Gastrocnemius medialis (tissue), 4 donors: ENCODE results near the gene N4BP2. TPM values are rescaled to one million over a fixed set of nuclear protein-coding genes. Genes with fewer than 3 reads are reported as not detected.

Source experiments
- ATAC-seq, 2 donors: fragments of 150-250 bp; one replicate each; pipeline ENCODE4 v1.9.1; 2016
- DNase-seq, 2 donors: peaks; one replicate each; pipeline ENCODE4 v3.0.0-alpha.2; 2019
- H3K27ac ChIP-seq, 4 donors: fragments of 200-600 bp; sonication (generic); 1 replicate in 1 of 4; 2 replicates in 3 of 4; pipeline ENCODE4 v1.5.1; 2016 to 2018; ENCODE audit warnings: mild to moderate bottlenecking in 2 of 4, moderate library complexity in 1 of 4
- H3K27me3 ChIP-seq, 3 donors: fragments of 200-600 bp; sonication (generic) in 2 of 3; 1 replicate in 1 of 3; 2 replicates in 2 of 3; pipeline versions ENCODE4 v1.5.1 to v1.6.0; 2016 to 2019; ENCODE audit warnings: mild to moderate bottlenecking in 1 of 3, moderate library complexity in 1 of 3
- H3K36me3 ChIP-seq, 2 donors: fragments of 200-600 bp; sonication (generic) in 1 of 2; one replicate each; pipeline ENCODE4 v1.5.1; 2017 to 2018
- H3K4me1 ChIP-seq, 2 donors: fragments of 200-600 bp; sonication (generic) in 1 of 2; one replicate each; pipeline ENCODE4 v1.5.1; 2016 to 2017; ENCODE audit warnings: mild to moderate bottlenecking in 2 of 2
- H3K4me3 ChIP-seq, 4 donors: fragments of 200-600 bp; sonication (generic) in 3 of 4; 1 replicate in 1 of 4; 2 replicates in 3 of 4; pipeline ENCODE4 v1.5.1; 2016 to 2019; ENCODE audit warnings: mild to moderate bottlenecking in 2 of 4
- H3K9me3 ChIP-seq, 3 donors: fragments of 200-600 bp; sonication (generic) in 2 of 3; 1 replicate in 1 of 3; 2 replicates in 2 of 3; pipeline ENCODE4 v1.5.1; 2016 to 2019
- CTCF ChIP-seq, 5 experiments: fragments of 450-650 bp in 3 of 5; fragments of 200-600 bp in 2 of 5; sonication (generic) in 2 of 5; IDR thresholded peaks in 4 of 5; conservative IDR thresholded peaks in 1 of 5; 1 replicate in 4 of 5; 2 replicates in 1 of 5; pipeline ENCODE4 v1.5.1; 2016 to 2019; ENCODE audit warnings: antibody characterized with exemption in 5 of 5, mild to moderate bottlenecking in 3 of 5, moderate library complexity in 3 of 5
- POLR2A ChIP-seq, 2 donors: fragments of 450-650 bp; IDR thresholded peaks; one replicate each; pipeline ENCODE4 v1.6.1; 2017; ENCODE audit warnings: antibody characterized with exemption in 2 of 2, mild to moderate bottlenecking in 2 of 2, moderate library complexity in 2 of 2
- in situ Hi-C, 4 donors: fragments of 200-750 bp; cut with MboI; loops; one replicate each; pipeline versions ENCODE4 v1.15.0 to v1.8.0; 2017; ENCODE audit warnings: low sequenced_read_pairs in 4 of 4
- intact Hi-C: fragments of 100-400 bp; cut with DNase I; formaldehyde crosslinking; loops from one replicate; pipeline ENCODE4 v1.15.1; 2023; ENCODE audit warnings: low total_unique reads
- total RNA-seq, 4 donors: library from RNA; depleted of rRNA; stranded (reverse); fragments of >200 nt; gene quantifications; one replicate each; pipeline versions ENCODE4 v1.1.0 to v1.2.3, GENCODE V29; 2016

N4BP2 gene
- total RNA-seq, 4 donors from 2014 or later = 1.3 to 7.0 (median 3.3) TPM

DNA sequence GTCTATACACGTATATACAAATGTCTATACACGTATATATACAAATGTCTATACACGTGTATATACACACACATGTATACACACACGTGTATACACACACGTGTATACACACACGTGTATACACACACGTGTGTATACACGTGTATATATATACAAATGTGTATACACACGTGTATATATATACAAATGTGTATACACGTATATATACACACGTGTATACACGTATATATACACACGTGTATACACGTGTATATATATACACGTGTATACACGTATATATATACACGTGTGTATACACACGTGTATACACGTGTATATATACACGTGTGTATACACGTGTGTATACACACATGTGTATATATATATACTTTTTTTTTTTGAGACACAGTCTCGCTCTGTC, 23.9 kb upstream of the N4BP2 start:
- in situ Hi-C loops (no loop called here), intact Hi-C loops (no loop called here)
- H3K27ac ChIP-seq = no peak overlapping the region
- H3K4me3 ChIP-seq = no peak overlapping the region
- H3K4me1 ChIP-seq = no peaks in the 10 kb centered on the region
- DNase-seq = no peak
- no peaks in the 10 kb centered on the region for H3K36me3 ChIP-seq
- H3K9me3 ChIP-seq = no peaks in the 10 kb centered on the region
- no peak for TF ChIP-seq POLR2A (IDR thresholded peaks at IDR 0.05)
- no peak for TF ChIP-seq CTCF (IDR thresholded peaks at IDR 0.05 in 4 of 5, conservative IDR thresholded peaks at IDR 0.05 in 1 of 5)
- H3K27me3 ChIP-seq = no peaks in the 10 kb centered on the region
- ATAC-seq = no peak

- DNase-seq = no peak
- no peak overlapping the region for H3K27ac ChIP-seq
- ATAC-seq = no peak
- no peaks in the 10 kb centered on the region for H3K27me3 ChIP-seq
- intact Hi-C loops (no loop called here), in situ Hi-C loops (no loop called here)
- no peak for TF ChIP-seq CTCF (IDR thresholded peaks at IDR 0.05 in 4 of 5, conservative IDR thresholded peaks at IDR 0.05 in 1 of 5)
- no peak for TF ChIP-seq POLR2A (IDR thresholded peaks at IDR 0.05)
- no peaks in the 10 kb centered on the region for H3K9me3 ChIP-seq
- H3K4me1 ChIP-seq = no peaks in the 10 kb centered on the region
- H3K36me3 ChIP-seq = no peaks in the 10 kb centered on the region
- no peak overlapping the region for H3K4me3 ChIP-seq
Measured at GRCh38 chr4:40033613-40034012, 23.0 kb upstream of the N4BP2 start.

DNA sequence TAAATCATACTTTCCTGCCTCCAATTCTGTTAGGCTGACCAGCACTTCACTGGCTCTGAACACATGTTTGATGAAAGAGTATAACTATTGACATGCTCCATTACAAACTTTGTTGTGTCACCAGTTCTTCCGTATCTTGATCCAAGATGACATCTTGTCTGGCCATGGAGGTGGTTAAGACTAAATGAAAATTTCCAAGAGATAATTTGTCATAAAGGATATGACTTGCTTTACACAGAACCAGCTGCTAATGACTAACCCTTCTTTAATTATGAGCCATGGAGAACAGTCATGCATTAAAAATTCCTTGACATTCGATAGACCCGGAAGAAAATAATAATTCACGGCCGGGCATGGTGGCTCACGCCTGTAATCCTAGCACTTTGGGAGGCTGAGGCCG, 17.7 kb upstream of the N4BP2 start:
- ATAC-seq = no peak

GRCh38 chr4:40040908-40041307, 15.7 kb upstream of the N4BP2 start:
- H3K27ac ChIP-seq = no peak overlapping the region
- H3K36me3 ChIP-seq = no peaks in the 10 kb centered on the region
- no peaks in the 10 kb centered on the region for H3K9me3 ChIP-seq
- H3K4me3 ChIP-seq = no peak overlapping the region
- no peaks in the 10 kb centered on the region for H3K4me1 ChIP-seq
- no peaks in the 10 kb centered on the region for H3K27me3 ChIP-seq
- intact Hi-C loops (no loop called here), in situ Hi-C loops (no loop called here)
- TF ChIP-seq CTCF (IDR thresholded peaks at IDR 0.05 in 4 of 5, conservative IDR thresholded peaks at IDR 0.05 in 1 of 5) (no peak), POLR2A (IDR thresholded peaks at IDR 0.05) (no peak)
- ATAC-seq (no peak), DNase-seq (no peak)

More for the DNA sequence above, 17.7 kb upstream of the N4BP2 start:
- Histone ChIP-seq H3K27me3 (no peaks in the 10 kb centered on the region), H3K4me1 (no peaks in the 10 kb centered on the region), H3K27ac (no peak overlapping the region), H3K36me3 (no peaks in the 10 kb centered on the region), H3K9me3 (no peaks in the 10 kb centered on the region), H3K4me3 (no peak overlapping the region)
- DNase-seq = no peak
- in situ Hi-C loops = no loop called here
- intact Hi-C loops = no loop called here
- TF ChIP-seq CTCF (IDR thresholded peaks at IDR 0.05 in 4 of 5, conservative IDR thresholded peaks at IDR 0.05 in 1 of 5) (no peak), POLR2A (IDR thresholded peaks at IDR 0.05) (no peak)

DNA sequence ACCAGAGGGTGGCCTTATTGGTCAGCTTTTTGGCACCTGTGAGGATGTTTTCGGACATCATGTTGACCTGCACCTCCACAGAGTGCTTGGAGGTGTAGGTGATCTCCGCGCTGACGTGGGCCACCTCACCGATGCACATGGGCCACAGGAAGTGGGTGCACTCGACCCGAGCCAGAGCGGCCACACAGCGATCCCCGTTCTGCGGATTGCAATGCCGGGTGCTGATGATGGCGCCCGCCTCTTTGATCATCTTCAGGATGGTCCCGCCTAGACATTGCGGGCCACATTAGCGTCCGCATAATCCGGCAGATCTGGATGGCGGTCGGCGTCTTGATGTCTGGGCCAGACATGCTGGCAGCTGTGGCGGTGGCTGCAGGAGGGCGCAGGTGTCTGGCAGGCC, 12.9 kb upstream of the N4BP2 start:
- intact Hi-C loops = no loop called here

More for the DNA sequence above, 12.9 kb upstream of the N4BP2 start:
- Histone ChIP-seq H3K27ac (no peak overlapping the region), H3K36me3 (no peaks in the 10 kb centered on the region), H3K9me3 (no peaks in the 10 kb centered on the region), H3K4me1 (no peaks in the 10 kb centered on the region), H3K27me3 (no peaks in the 10 kb centered on the region), H3K4me3 (no peak overlapping the region)
- TF ChIP-seq POLR2A (IDR thresholded peaks at IDR 0.05) = no peak
- no peak for ATAC-seq
- DNase-seq = no peak
- in situ Hi-C loops = no loop called here
